CD4-positive, alpha-beta T cell (primary cell): ENCODE results near the gene CDK5RAP2. TPM values are rescaled to one million over a fixed set of nuclear protein-coding genes. Genes with fewer than 3 reads are reported as not detected.

ENCODE experiments used
- ATAC-seq: fragments of 200-7000 bp; cut with Tn5 transposase; one replicate; pipeline ENCODE4 v1.10.0; 2022; ENCODE audit warnings: mild to moderate bottlenecking; ENCODE audit not compliant: poor library complexity
- CTCF ChIA-PET: fragments of 350-600 bp; sonication (Branson Sonifier 250); formaldehyde crosslinking; loops from one replicate; lab custom pipeline; 2021; ENCODE audit warnings: antibody characterized with exemption, inconsistent platforms; lab: Charles Lee
- POLR2A ChIA-PET: fragments of 350-600 bp; sonication (Branson Sonifier 250); formaldehyde crosslinking; loops from one replicate; lab custom pipeline; 2021; ENCODE audit warnings: antibody characterized with exemption, inconsistent platforms; lab: Charles Lee
- DNase-seq, 14 experiments: peaks; one replicate each; pipeline ENCODE4 v3.0.0-alpha.2; 2013 to 2020; ENCODE audit warnings: mixed read lengths in 2 of 14
- H3K27ac ChIP-seq, 2 donors: one replicate each; pipeline versions ENCODE4 v1.5.1 to v1.7.0; 2013; ENCODE audit warnings: low read length in 2 of 2, low read depth in 1 of 2, mild to moderate bottlenecking in 1 of 2
- H3K27me3 ChIP-seq, 2 experiments: 1 replicate in 1 of 2; 2 replicates in 1 of 2; pipeline versions ENCODE4 v1.6.1 to v1.7.0; 2013; ENCODE audit warnings: low read length in 2 of 2, control low read depth in 1 of 2, mild to moderate bottlenecking in 1 of 2, moderate library complexity in 1 of 2; ENCODE audit not compliant: insufficient read depth in 2 of 2, control insufficient read depth in 1 of 2
- H3K36me3 ChIP-seq: one replicate; pipeline ENCODE4 v1.6.1; 2013; ENCODE audit warnings: low read length, control low read depth; ENCODE audit not compliant: insufficient read depth
- H3K4me1 ChIP-seq: one replicate; pipeline ENCODE4 v1.6.1; 2013; ENCODE audit warnings: low read length, control low read depth; ENCODE audit not compliant: insufficient read depth
- H3K4me3 ChIP-seq: one replicate; pipeline ENCODE4 v1.5.1; 2013; ENCODE audit warnings: mild to moderate bottlenecking, low read length, moderate library complexity
- H3K9me3 ChIP-seq, 2 experiments: 1 replicate in 1 of 2; 2 replicates in 1 of 2; pipeline versions ENCODE4 v1.6.1 to v1.7.0; 2013; ENCODE audit warnings: low read length in 2 of 2, mild to moderate bottlenecking in 2 of 2, control low read depth in 1 of 2, moderate library complexity in 1 of 2; ENCODE audit not compliant: control insufficient read depth in 1 of 2, insufficient read depth in 1 of 2
- H3K27ac Mint-ChIP-seq: one replicate; pipeline ENCODE4 v1.8.0; 2020; ENCODE audit warnings: mixed read lengths
- H3K27me3 Mint-ChIP-seq: one replicate; pipeline ENCODE4 v1.8.0; 2021; ENCODE audit warnings: mixed read lengths
- H3K36me3 Mint-ChIP-seq: one replicate; pipeline ENCODE4 v1.8.0; 2021; ENCODE audit warnings: low read depth, mixed read lengths
- H3K4me1 Mint-ChIP-seq: one replicate; pipeline ENCODE4 v1.8.0; 2021; ENCODE audit warnings: low read depth, mixed read lengths
- H3K4me3 Mint-ChIP-seq: one replicate; pipeline ENCODE4 v1.8.0; 2020; ENCODE audit warnings: mild to moderate bottlenecking, mixed read lengths
- H3K9me3 Mint-ChIP-seq: one replicate; pipeline ENCODE4 v1.8.0; 2020; ENCODE audit warnings: mixed read lengths
- CTCF ChIP-seq: fragments of 200-600 bp; IDR thresholded peaks from one replicate; pipeline ENCODE4 v1.8.0; 2022; ENCODE audit warnings: antibody characterized with exemption, mild to moderate bottlenecking
- intact Hi-C, 2 experiments: fragments of 100-400 bp; cut with DNase I in 1 of 2; cut with micrococcal nuclease in 1 of 2; formaldehyde crosslinking; loops; one replicate each; pipeline versions ENCODE4 v1.15.1 to v1.9.0; 2023 to 2025; cut with DNase I, micrococcal nuclease
- total RNA-seq, 174 experiments: library from RNA in 2 of 174; stranded (reverse) in 2 of 174; gene quantifications; one replicate each; pipeline ENCODE4 v1.2.3 and lab custom pipeline; 2021 to 2026

CDK5RAP2 gene
- total RNA-seq, 2 experiments from 2014 or later = 55.0 to 56.0 TPM

GRCh38 chr9:120569556-120569955 is 10.4 kb downstream of the CDK5RAP2 start:
- Mint-ChIP-seq H3K36me3 (peaks cover 98% of the 10 kb centered on the region), H3K9me3 (no peaks in the 10 kb centered on the region), H3K27me3 (no peaks in the 10 kb centered on the region), H3K27ac (no peak overlapping the region), H3K4me3 (no peak overlapping the region), H3K4me1 (peaks cover 20% of the 10 kb centered on the region)
- no peaks in the 10 kb centered on the region for H3K27me3 ChIP-seq
- intact Hi-C loops = no loop called here
- no peak for TF ChIP-seq CTCF
- no peaks in the 10 kb centered on the region for H3K9me3 ChIP-seq
- ChIA-PET POLR2A (no interaction called here), CTCF (no interaction called here)
- peaks cover 65% of the 10 kb centered on the region for H3K36me3 ChIP-seq
- H3K4me1 ChIP-seq = no peaks in the 10 kb centered on the region
- DNase-seq = no peak
- no peak overlapping the region for H3K27ac ChIP-seq
- no peak overlapping the region for H3K4me3 ChIP-seq
- ATAC-seq = no peak

- DNase-seq = no peak
- no peak for TF ChIP-seq CTCF
- Mint-ChIP-seq H3K36me3 (peaks cover 98% of the 10 kb centered on the region), H3K4me3 (no peak overlapping the region), H3K9me3 (no peaks in the 10 kb centered on the region), H3K4me1 (peaks cover 16% of the 10 kb centered on the region), H3K27me3 (no peaks in the 10 kb centered on the region), H3K27ac (no peak overlapping the region)
- Histone ChIP-seq H3K4me1 (no peaks in the 10 kb centered on the region), H3K27ac (no peak overlapping the region), H3K27me3 (no peaks in the 10 kb centered on the region), H3K36me3 (peaks cover 69% of the 10 kb centered on the region), H3K4me3 (no peak overlapping the region), H3K9me3 (no peaks in the 10 kb centered on the region)
- intact Hi-C loops = no loop called here
- no peak for ATAC-seq
- POLR2A ChIA-PET = no interaction called here
- CTCF ChIA-PET = no interaction called here
Measured at GRCh38 chr9:120568816-120569215, 11.2 kb downstream of the CDK5RAP2 start.

- H3K4me1 Mint-ChIP-seq = peaks cover 12% of the 10 kb centered on the region
- ChIA-PET POLR2A (no interaction called here), CTCF (no interaction called here)
- no peak for TF ChIP-seq CTCF
- H3K9me3 ChIP-seq = no peaks in the 10 kb centered on the region
- H3K27ac ChIP-seq = no peak overlapping the region
- no peak overlapping the region for H3K27ac Mint-ChIP-seq
- no peaks in the 10 kb centered on the region for H3K4me1 ChIP-seq
- intact Hi-C loops = no loop called here
- H3K36me3 Mint-ChIP-seq = peaks cover 98% of the 10 kb centered on the region
- no peak for ATAC-seq
- peaks cover 77% of the 10 kb centered on the region for H3K36me3 ChIP-seq
- H3K27me3 ChIP-seq = no peaks in the 10 kb centered on the region
- no peaks in the 10 kb centered on the region for H3K9me3 Mint-ChIP-seq
- H3K4me3 ChIP-seq = no peak overlapping the region
- H3K4me3 Mint-ChIP-seq = no peak overlapping the region
- no peaks in the 10 kb centered on the region for H3K27me3 Mint-ChIP-seq
- DNase-seq = no peak
Measured at GRCh38 chr9:120567874-120568273, 12.1 kb downstream of the CDK5RAP2 start.
